ENCODE results near the gene SCG2.

DNA sequence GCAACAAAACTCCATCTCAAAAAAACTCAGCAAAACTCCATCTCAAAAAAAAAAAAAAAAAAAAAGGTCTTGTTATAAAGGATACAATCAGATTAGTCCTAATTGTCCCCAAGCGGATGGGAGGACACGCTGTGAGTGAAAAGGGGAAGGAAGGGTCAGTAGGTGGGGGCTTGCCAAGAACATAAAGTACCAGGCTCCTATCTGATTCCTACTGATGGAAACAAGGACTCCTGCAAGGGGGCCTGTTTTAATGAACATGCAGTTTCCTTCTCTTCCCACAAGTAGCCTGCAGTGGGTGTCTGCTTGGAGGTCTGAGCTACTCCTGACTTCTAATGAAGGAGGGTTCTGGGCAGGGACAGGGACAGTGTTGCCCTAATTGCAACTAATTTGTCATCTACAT, 7.9 kb downstream of the SCG2 start:
- TF ChIP-seq CTCF (IDR thresholded peaks at IDR 0.05): no peak
- no peak for TF ChIP-seq POLR2A (IDR thresholded peaks at IDR 0.05)

All from heart left ventricle (tissue), 13 donors.